ENCODE data around the gene RFX2. TPM values are rescaled to one million over a fixed set of nuclear protein-coding genes. Genes with fewer than 3 reads are reported as not detected.

Gene RFX2
- total and polyA plus RNA-seq, 10 of the 15 experiments (the other 5 are each of a cell fraction or from before 2014, with no cell fraction given), result 3.2 to 9.8 (median 4.7) TPM

DNA sequence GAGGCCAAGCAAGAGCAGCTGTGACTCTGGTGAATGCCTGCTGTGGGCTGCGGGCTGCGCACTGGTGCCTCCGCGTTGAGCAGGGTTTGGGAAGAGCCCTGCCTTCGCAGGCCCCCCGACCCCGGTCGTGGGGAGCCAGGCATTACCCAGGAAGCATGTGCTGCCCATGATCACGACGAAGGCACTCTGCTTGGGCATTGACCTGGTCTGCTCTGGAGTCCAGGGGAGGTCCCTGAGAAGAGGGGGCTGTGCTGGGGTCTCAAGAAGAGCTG is 151.5 kb downstream of the RFX2 start:
- H3K9ac ChIP-seq (ENCODE audit: control insufficient read depth, insufficient read depth, low read length), result no peak overlapping the region
- no TSS peak for BruUV-seq (replicated peaks)
- intact Hi-C loops (cut with micrococcal nuclease; ENCODE audit: unreplicated experiment) (no loop called here), in situ Hi-C loops (cut with MboI) (no loop called here)
- FAIRE-seq, result no peak
- ChIA-PET POLR2A (no interaction called here), CTCF (no interaction called here), RAD21 (ENCODE audit: unreplicated experiment) (no interaction called here), SMC1A (ENCODE audit: uncharacterized antibody, unreplicated experiment) (no interaction called here)
- H3K4me1 ChIP-seq (ENCODE audit: control insufficient read depth, insufficient read depth, low read length), result peaks cover 23% of the 10 kb centered on the region
- no peak overlapping the region for H3K27ac ChIP-seq (ENCODE audit: control insufficient read depth, insufficient read depth)
- H2AFZ ChIP-seq (ENCODE audit: control insufficient read depth, low read depth, low read length), result no peak overlapping the region
- H3K4me3 ChIP-seq, result no peak overlapping the region
- no peak overlapping the region for H3K4me2 ChIP-seq (ENCODE audit: control insufficient read depth, insufficient read depth)
- no peak for DNase-seq (ENCODE audit: low read depth, low spot score)
- no peak for ATAC-seq
- H3K27me3 ChIP-seq (replicated peaks in 1 of 2; ENCODE audit: control insufficient read depth in 2 of 2, insufficient read depth in 2 of 2, low read length in 1 of 2), result no peaks in the 10 kb centered on the region
- 100% methylated on average over 10 of the region's 10 CpGs for WGBS (ENCODE audit: insufficient coverage, insufficient replicate concordance, low lambda C conversion rate, missing lambda C conversion rate)
- H4K20me1 ChIP-seq (ENCODE audit: control insufficient read depth, insufficient read depth), result peaks cover 19% of the 10 kb centered on the region
- peaks cover 0 to 1% of the 10 kb centered on the region in 2 experiments; a peak in 2 of 4 replicates for H3K36me3 ChIP-seq (ENCODE audit: control insufficient read depth in 2 of 2, insufficient read depth in 2 of 2, low read length in 1 of 2)
- no peak for TF ChIP-seq DPF2 (IDR thresholded peaks at IDR 0.05)
- no peak for TF ChIP-seq TARDBP (IDR thresholded peaks at IDR 0.05; ENCODE audit: borderline replicate concordance)
- TF ChIP-seq RUNX3 (IDR thresholded peaks at IDR 0.05; ENCODE audit: low read length), result no peak
- no peak for TF ChIP-seq ZSCAN29 (IDR thresholded peaks at IDR 0.05)
- TF ChIP-seq FOS (IDR thresholded peaks at IDR 0.05; ENCODE audit: borderline replicate concordance, extremely low read depth, insufficient read length), result no peak
- no peaks in the 10 kb centered on the region for H3K9me3 ChIP-seq (replicated peaks; ENCODE audit: control insufficient read depth, insufficient read depth, low read length)
- peaks cover 79% of the 10 kb centered on the region for H3K79me2 ChIP-seq (ENCODE audit: control insufficient read depth, insufficient read depth, low read length)

DNA sequence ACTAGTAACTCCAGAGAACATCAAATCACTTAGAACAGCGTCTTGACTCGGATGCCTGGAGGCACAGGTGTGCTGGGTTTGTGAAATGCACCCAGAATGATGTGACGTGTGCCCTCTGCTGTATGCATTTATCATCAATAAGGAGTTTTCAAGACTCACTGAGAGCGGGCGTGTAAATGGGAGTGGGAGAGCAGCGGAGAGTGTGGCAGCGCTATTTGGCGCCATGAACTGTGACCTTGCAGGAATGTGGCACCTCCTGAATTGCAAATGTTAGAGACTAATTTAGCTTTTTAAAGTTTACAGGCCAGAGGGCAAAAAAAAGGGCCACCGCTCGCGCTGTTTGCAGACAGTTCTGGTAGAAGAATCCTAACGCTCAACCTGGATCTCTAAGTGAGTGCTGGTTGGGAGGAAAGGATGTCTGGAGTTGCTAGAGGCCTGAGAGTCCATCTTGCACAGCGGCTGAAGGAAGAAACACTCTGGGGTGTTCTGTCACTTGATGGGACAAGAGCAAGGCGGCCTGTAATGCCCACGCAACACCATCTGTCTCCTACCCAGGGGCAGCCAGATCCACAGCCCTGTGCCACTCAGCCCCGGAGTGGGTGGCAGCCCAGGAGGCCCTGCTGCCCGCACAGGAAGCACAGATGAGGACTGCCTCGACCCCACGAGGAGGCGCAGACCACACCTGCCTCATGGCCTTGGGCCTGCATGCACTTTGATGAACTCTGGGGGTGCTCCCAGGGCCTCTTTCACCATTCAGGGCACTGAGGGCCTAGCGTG is 152.0 kb downstream of the RFX2 start:
- Histone ChIP-seq H2AFZ (ENCODE audit: control insufficient read depth, low read depth, low read length) (no peak overlapping the region), H3K4me2 (ENCODE audit: control insufficient read depth, insufficient read depth) (no peak overlapping the region), H3K36me3 (ENCODE audit: control insufficient read depth in 2 of 2, insufficient read depth in 2 of 2, low read length in 1 of 2) (peaks cover 0 to 1% of the 10 kb centered on the region in 2 experiments; a peak in 2 of 4 replicates), H3K27me3 (replicated peaks in 1 of 2; ENCODE audit: control insufficient read depth in 2 of 2, insufficient read depth in 2 of 2, low read length in 1 of 2) (no peaks in the 10 kb centered on the region), H3K79me2 (ENCODE audit: control insufficient read depth, insufficient read depth, low read length) (peaks cover 78% of the 10 kb centered on the region), H3K4me3 (no peak overlapping the region), H3K4me1 (ENCODE audit: control insufficient read depth, insufficient read depth, low read length) (peaks cover 23% of the 10 kb centered on the region), H3K9ac (ENCODE audit: control insufficient read depth, insufficient read depth, low read length) (no peak overlapping the region), H3K9me3 (replicated peaks; ENCODE audit: control insufficient read depth, insufficient read depth, low read length) (no peaks in the 10 kb centered on the region), H4K20me1 (ENCODE audit: control insufficient read depth, insufficient read depth) (peaks cover 14% of the 10 kb centered on the region), H3K27ac (ENCODE audit: control insufficient read depth, insufficient read depth) (no peak overlapping the region)
- in situ Hi-C loops (cut with MboI) (no loop called here), intact Hi-C loops (cut with micrococcal nuclease; ENCODE audit: unreplicated experiment) (no loop called here)
- SMC1A ChIA-PET (ENCODE audit: uncharacterized antibody, unreplicated experiment), result interaction anchor here (1.4 kb wide), 1 partner anchor 118 kb away, joined by 3 read pairs; no protein-coding TSS in a partner anchor
- BruUV-seq (replicated peaks), result no TSS peak
- POLR2A ChIA-PET, result no interaction called here
- ATAC-seq (no peak), FAIRE-seq (no peak), DNase-seq (ENCODE audit: low read depth, low spot score) (no peak)
- CTCF ChIA-PET, result interaction anchor here (1.7 to 3.8 kb wide), 2 partner anchors 9 to 12 kb away, joined by 4 to 22 read pairs; no protein-coding TSS in a partner anchor
- 93% methylated on average over 20 of the region's 21 CpGs for WGBS (ENCODE audit: insufficient coverage, insufficient replicate concordance, low lambda C conversion rate, missing lambda C conversion rate)
- RAD21 ChIA-PET (ENCODE audit: unreplicated experiment), result no interaction called here
- TF ChIP-seq WRNIP1 (IDR thresholded peaks at IDR 0.05; ENCODE audit: borderline replicate concordance, low read depth, low read length) (no peak), ZBED1 (IDR thresholded peaks at IDR 0.05; ENCODE audit: borderline replicate concordance) (no peak), CEBPZ (IDR thresholded peaks at IDR 0.05; ENCODE audit: low read depth, low read length) (no peak), EZH2 (IDR thresholded peaks at IDR 0.05; ENCODE audit: borderline replicate concordance, control insufficient read depth, low read depth, low read length) (no peak)
- TF ChIP-seq, protein P1, sequence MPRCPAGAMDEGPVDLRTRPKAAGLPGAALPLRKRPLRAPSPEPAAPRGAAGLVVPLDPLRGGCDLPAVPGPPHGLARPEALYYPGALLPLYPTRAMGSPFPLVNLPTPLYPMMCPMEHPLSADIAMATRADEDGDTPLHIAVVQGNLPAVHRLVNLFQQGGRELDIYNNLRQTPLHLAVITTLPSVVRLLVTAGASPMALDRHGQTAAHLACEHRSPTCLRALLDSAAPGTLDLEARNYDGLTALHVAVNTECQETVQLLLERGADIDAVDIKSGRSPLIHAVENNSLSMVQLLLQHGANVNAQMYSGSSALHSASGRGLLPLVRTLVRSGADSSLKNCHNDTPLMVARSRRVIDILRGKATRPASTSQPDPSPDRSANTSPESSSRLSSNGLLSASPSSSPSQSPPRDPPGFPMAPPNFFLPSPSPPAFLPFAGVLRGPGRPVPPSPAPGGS (IDR thresholded peaks at IDR 0.05; ENCODE audit: borderline replicate concordance, insufficient read depth, low read depth, low read length, poor library complexity, severe bottlenecking), result no peak
- TF ChIP-seq, protein P2, sequence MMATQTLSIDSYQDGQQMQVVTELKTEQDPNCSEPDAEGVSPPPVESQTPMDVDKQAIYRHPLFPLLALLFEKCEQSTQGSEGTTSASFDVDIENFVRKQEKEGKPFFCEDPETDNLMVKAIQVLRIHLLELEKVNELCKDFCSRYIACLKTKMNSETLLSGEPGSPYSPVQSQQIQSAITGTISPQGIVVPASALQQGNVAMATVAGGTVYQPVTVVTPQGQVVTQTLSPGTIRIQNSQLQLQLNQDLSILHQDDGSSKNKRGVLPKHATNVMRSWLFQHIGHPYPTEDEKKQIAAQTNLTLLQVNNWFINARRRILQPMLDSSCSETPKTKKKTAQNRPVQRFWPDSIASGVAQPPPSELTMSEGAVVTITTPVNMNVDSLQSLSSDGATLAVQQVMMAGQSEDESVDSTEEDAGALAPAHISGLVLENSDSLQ (IDR thresholded peaks at IDR 0.05), result no peak
